Neural progenitor cell (in vitro differentiated cells): ENCODE data around the gene PCYT1A. TPM values are rescaled to one million over a fixed set of nuclear protein-coding genes. Genes with fewer than 3 reads are reported as not detected.

Source experiments
- DNase-seq: peaks from one replicate; pipeline ENCODE4 v3.0.0-alpha.2; 2016; ENCODE audit warnings: low spot score
- H2AFZ ChIP-seq: fragments of 200-600 bp; sonication (generic); replicated peaks from 2 replicates; pipeline ENCODE4 v1.6.1; 2016; ENCODE audit warnings: antibody characterized with exemption
- H3F3A ChIP-seq: fragments of 200-600 bp; sonication (generic); 2 replicates; pipeline ENCODE4 v1.6.1; 2016; ENCODE audit warnings: antibody characterized with exemption, low read depth
- H3K27ac ChIP-seq: fragments of 200-600 bp; sonication (generic); 2 replicates; pipeline ENCODE4 v1.5.1; 2016; ENCODE audit warnings: mild to moderate bottlenecking
- H3K27me3 ChIP-seq: fragments of 200-600 bp; sonication (generic); 2 replicates; pipeline ENCODE4 v1.6.1; 2016; ENCODE audit warnings: mild to moderate bottlenecking, moderate library complexity
- H3K36me3 ChIP-seq: fragments of 200-600 bp; sonication (generic); 2 replicates; pipeline ENCODE4 v1.5.1; 2016
- H3K4me1 ChIP-seq: fragments of 200-600 bp; sonication (generic); 2 replicates; pipeline ENCODE4 v1.6.1; 2016; ENCODE audit warnings: mixed run types
- H3K4me2 ChIP-seq: fragments of 200-600 bp; sonication (generic); 2 replicates; pipeline ENCODE4 v1.6.1; 2016
- H3K4me3 ChIP-seq: fragments of 200-600 bp; sonication (generic); 2 replicates; pipeline ENCODE4 v1.5.1; 2016
- H3K79me2 ChIP-seq: fragments of 200-600 bp; sonication (generic); 2 replicates; pipeline ENCODE4 v1.6.1; 2016; ENCODE audit warnings: low read depth
- H3K9ac ChIP-seq: fragments of 200-600 bp; sonication (generic); 2 replicates; pipeline ENCODE4 v1.6.1; 2016
- H3K9me3 ChIP-seq: fragments of 200-600 bp; sonication (generic); 2 replicates; pipeline ENCODE4 v1.5.1; 2016; ENCODE audit warnings: low read depth
- H4K20me1 ChIP-seq: fragments of 200-600 bp; sonication (generic); 2 replicates; pipeline ENCODE4 v1.6.1; 2016; ENCODE audit warnings: low read depth
- H3K27ac Mint-ChIP-seq: 3 replicates; pipeline ENCODE4 v1.8.0; 2021; ENCODE audit warnings: mixed read lengths
- H3K27me3 Mint-ChIP-seq: 2 replicates; pipeline ENCODE4 v1.8.0; 2022; ENCODE audit warnings: low read depth, mild to moderate bottlenecking, inconsistent platforms, moderate library complexity, mixed read lengths; ENCODE audit not compliant: insufficient read depth
- H3K36me3 Mint-ChIP-seq: 3 replicates; pipeline ENCODE4 v1.8.0; 2021; ENCODE audit warnings: mixed read lengths
- H3K4me1 Mint-ChIP-seq: 3 replicates; pipeline ENCODE4 v1.8.0; 2021; ENCODE audit warnings: mixed read lengths
- H3K4me3 Mint-ChIP-seq: 3 replicates; pipeline ENCODE4 v1.8.0; 2021; ENCODE audit warnings: mild to moderate bottlenecking, moderate library complexity, mixed read lengths
- H3K9me3 Mint-ChIP-seq: 3 replicates; pipeline ENCODE4 v1.8.0; 2020; ENCODE audit warnings: mixed read lengths
- CTCF ChIP-seq: fragments of 200-600 bp; sonication (generic); IDR thresholded peaks from 2 replicates; pipeline ENCODE4 v1.5.1; 2017; ENCODE audit warnings: antibody characterized with exemption, mild to moderate bottlenecking
- EZH2 ChIP-seq: fragments of 200-600 bp; sonication (generic); IDR thresholded peaks from 2 replicates; pipeline ENCODE4 v1.6.1; 2017; ENCODE audit warnings: antibody characterized with exemption, mild to moderate bottlenecking, moderate library complexity
- EZH2phosphoT487 ChIP-seq: fragments of 200-600 bp; sonication (generic); IDR thresholded peaks from 2 replicates; pipeline ENCODE4 v1.6.1; 2017; ENCODE audit warnings: antibody characterized with exemption
- total RNA-seq: library from RNA; depleted of rRNA; stranded (reverse); fragments of >200 nt; gene quantifications from 2 replicates; pipeline ENCODE4 v1.2.3, GENCODE V29; 2015; ENCODE audit warnings: low replicate concordance

The PCYT1A gene
- total RNA-seq, 1 donor from 2014 or later, result 29.3 TPM

GRCh38 chr3:196287090-196287439 is 461 bp downstream of the PCYT1A start:
- H3K9ac ChIP-seq, result peak overlapping the region; percentile 71
- H3K27me3 ChIP-seq, result no peaks in the 10 kb centered on the region
- H3K4me1 ChIP-seq, result peaks cover 6% of the 10 kb centered on the region
- Mint-ChIP-seq H3K36me3 (peaks cover 4% of the 10 kb centered on the region), H3K4me1 (peaks cover 18% of the 10 kb centered on the region), H3K4me3 (peak overlapping the region; percentile 99), H3K27me3 (peaks cover 5% of the 10 kb centered on the region), H3K9me3 (no peaks in the 10 kb centered on the region), H3K27ac (peak overlapping the region; percentile 98)
- peak overlapping the region; percentile 94 for H2AFZ ChIP-seq
- H3K27ac ChIP-seq, result no peak overlapping the region
- H3K4me3 ChIP-seq, result peak overlapping the region; percentile 77
- TF ChIP-seq EZH2phosphoT487, result no peak
- TF ChIP-seq CTCF, result no peak
- no peak for TF ChIP-seq EZH2
- H3K36me3 ChIP-seq, result no peaks in the 10 kb centered on the region
- H4K20me1 ChIP-seq, result no peaks in the 10 kb centered on the region
- H3K9me3 ChIP-seq, result no peaks in the 10 kb centered on the region
- peaks cover 23% of the 10 kb centered on the region for H3F3A ChIP-seq
- H3K79me2 ChIP-seq, result peaks cover 32% of the 10 kb centered on the region
- H3K4me2 ChIP-seq, result peak overlapping the region; percentile 84
- DNase-seq, result no peak

GRCh38 chr3:196284396-196284795 is 3.1 kb downstream of the PCYT1A start:
- no peak overlapping the region for H2AFZ ChIP-seq
- H3K27ac ChIP-seq, result no peak overlapping the region
- Mint-ChIP-seq H3K27me3 (peaks cover 5% of the 10 kb centered on the region), H3K4me1 (peaks cover 18% of the 10 kb centered on the region), H3K9me3 (no peaks in the 10 kb centered on the region), H3K36me3 (peaks cover 4% of the 10 kb centered on the region), H3K27ac (peak overlapping the region; percentile 48), H3K4me3 (no peak overlapping the region)
- H3K4me3 ChIP-seq, result no peak overlapping the region
- TF ChIP-seq EZH2phosphoT487 (no peak), EZH2 (no peak)
- H3K4me2 ChIP-seq, result no peak overlapping the region
- H3K79me2 ChIP-seq, result peaks cover 38% of the 10 kb centered on the region
- no peaks in the 10 kb centered on the region for H3K9me3 ChIP-seq
- H3F3A ChIP-seq, result peaks cover 23% of the 10 kb centered on the region
- H4K20me1 ChIP-seq, result no peaks in the 10 kb centered on the region
- DNase-seq, result no peak
- H3K4me1 ChIP-seq, result peaks cover 6% of the 10 kb centered on the region
- H3K36me3 ChIP-seq, result no peaks in the 10 kb centered on the region
- no peak overlapping the region for H3K9ac ChIP-seq
- H3K27me3 ChIP-seq, result no peaks in the 10 kb centered on the region

- Histone ChIP-seq H3K4me3 (no peak overlapping the region), H2AFZ (no peak overlapping the region), H3K9me3 (no peaks in the 10 kb centered on the region), H3K4me1 (peaks cover 6% of the 10 kb centered on the region), H3F3A (peaks cover 4% of the 10 kb centered on the region), H3K4me2 (no peak overlapping the region), H3K79me2 (peaks cover 36% of the 10 kb centered on the region), H3K9ac (no peak overlapping the region), H3K36me3 (no peaks in the 10 kb centered on the region), H4K20me1 (no peaks in the 10 kb centered on the region), H3K27ac (no peak overlapping the region), H3K27me3 (no peaks in the 10 kb centered on the region)
- TF ChIP-seq CTCF (no peak), EZH2 (no peak), EZH2phosphoT487 (no peak)
- H3K27me3 Mint-ChIP-seq, result no peaks in the 10 kb centered on the region
- DNase-seq, result no peak
- H3K4me1 Mint-ChIP-seq, result peaks cover 10% of the 10 kb centered on the region
- no peak overlapping the region for H3K4me3 Mint-ChIP-seq
- no peaks in the 10 kb centered on the region for H3K36me3 Mint-ChIP-seq
- no peak overlapping the region for H3K27ac Mint-ChIP-seq
- no peaks in the 10 kb centered on the region for H3K9me3 Mint-ChIP-seq
Measured at GRCh38 chr3:196281962-196282361, 5.6 kb downstream of the PCYT1A start.

- H3K4me3 Mint-ChIP-seq, result no peak overlapping the region
- H3K36me3 ChIP-seq, result no peaks in the 10 kb centered on the region
- H3K27ac ChIP-seq, result no peak overlapping the region
- H3K27me3 Mint-ChIP-seq, result no peaks in the 10 kb centered on the region
- H3K4me1 Mint-ChIP-seq, result peaks cover 2% of the 10 kb centered on the region
- no peaks in the 10 kb centered on the region for H3F3A ChIP-seq
- no peak overlapping the region for H3K4me3 ChIP-seq
- no peaks in the 10 kb centered on the region for H3K9me3 Mint-ChIP-seq
- H3K79me2 ChIP-seq, result peaks cover 25% of the 10 kb centered on the region
- H3K4me1 ChIP-seq, result no peaks in the 10 kb centered on the region
- H3K27ac Mint-ChIP-seq, result no peak overlapping the region
- TF ChIP-seq CTCF, result no peak
- DNase-seq, result no peak
- H2AFZ ChIP-seq, result no peak overlapping the region
- no peaks in the 10 kb centered on the region for H3K9me3 ChIP-seq
- H4K20me1 ChIP-seq, result no peaks in the 10 kb centered on the region
- no peaks in the 10 kb centered on the region for H3K36me3 Mint-ChIP-seq
- no peaks in the 10 kb centered on the region for H3K27me3 ChIP-seq
- no peak overlapping the region for H3K9ac ChIP-seq
- no peak overlapping the region for H3K4me2 ChIP-seq
Measured at GRCh38 chr3:196280689-196281440, 6.7 kb downstream of the PCYT1A start.
